Measurements from ENCODE around the gene SLC25A21. TPM values are rescaled to one million over a fixed set of nuclear protein-coding genes. Genes with fewer than 3 reads are reported as not detected.

Gene SLC25A21
- total RNA-seq, 4 donors from 2014 or later = 2.0 TPM; not detected in 3

GRCh38 chr14:37179896-37180502 is 7.6 kb upstream of the SLC25A21 start:
- Histone ChIP-seq H3K4me3 (no peak overlapping the region), H3K27me3 (no peaks in the 10 kb centered on the region), H3K4me1 (no peaks in the 10 kb centered on the region), H3K27ac (no peak overlapping the region), H3K9me3 (no peaks in the 10 kb centered on the region), H3K36me3 (no peaks in the 10 kb centered on the region)
- no peak for TF ChIP-seq POLR2A (IDR thresholded peaks at IDR 0.05)
- TF ChIP-seq POLR2AphosphoS5 (IDR thresholded peaks at IDR 0.05) = no peak
- no peak for TF ChIP-seq EP300 (IDR thresholded peaks at IDR 0.05)
- no peak for TF ChIP-seq CTCF (IDR thresholded peaks at IDR 0.05)
- DNase-seq (ENCODE audit: low spot score in 2 of 2) = no peak
- 91% methylated on average over 4 of the region's 4 CpGs for WGBS

- 69% methylated on average over 5 of the region's 5 CpGs for WGBS
- Histone ChIP-seq H3K27me3 (no peaks in the 10 kb centered on the region), H3K9me3 (no peaks in the 10 kb centered on the region), H3K4me3 (peak overlapping the region; percentile 63), H3K4me1 (peaks cover 15% of the 10 kb centered on the region), H3K36me3 (no peaks in the 10 kb centered on the region), H3K27ac (no peak overlapping the region)
- DNase-seq (ENCODE audit: low spot score in 2 of 2) = no peak
- TF ChIP-seq EP300 (IDR thresholded peaks at IDR 0.05) (no peak), POLR2AphosphoS5 (IDR thresholded peaks at IDR 0.05) (no peak), POLR2A (IDR thresholded peaks at IDR 0.05) (no peak), CTCF (IDR thresholded peaks at IDR 0.05) (no peak)
Observed at GRCh38 chr14:37172936-37173614, 669 bp upstream of the SLC25A21 start.

GRCh38 chr14:37171678-37172023 is 755 bp downstream of the SLC25A21 start:
- DNase-seq (ENCODE audit: low spot score in 2 of 2) = no peak
- WGBS = under 1% methylated on average over 6 of the region's 6 CpGs
- Histone ChIP-seq H3K4me3 (peak overlapping the region; percentile 63), H3K27ac (peak overlapping the region; percentile 66), H3K9me3 (no peaks in the 10 kb centered on the region), H3K27me3 (no peaks in the 10 kb centered on the region), H3K36me3 (no peaks in the 10 kb centered on the region), H3K4me1 (peaks cover 15% of the 10 kb centered on the region)
- TF ChIP-seq EP300 (IDR thresholded peaks at IDR 0.05) (no peak), POLR2A (IDR thresholded peaks at IDR 0.05) (no peak), POLR2AphosphoS5 (IDR thresholded peaks at IDR 0.05) (no peak), CTCF (IDR thresholded peaks at IDR 0.05) (no peak)

GRCh38 chr14:37170993-37171392 is 1.4 kb downstream of the SLC25A21 start:
- no peak for DNase-seq (ENCODE audit: low spot score in 2 of 2)
- H3K4me3 ChIP-seq = no peak overlapping the region
- H3K9me3 ChIP-seq = no peaks in the 10 kb centered on the region
- H3K27me3 ChIP-seq = no peaks in the 10 kb centered on the region
- H3K4me1 ChIP-seq = peaks cover 15% of the 10 kb centered on the region
- 72% methylated on average over 10 of the region's 10 CpGs for WGBS
- no peak overlapping the region for H3K27ac ChIP-seq
- no peaks in the 10 kb centered on the region for H3K36me3 ChIP-seq
- no peak for TF ChIP-seq CTCF (IDR thresholded peaks at IDR 0.05)
- no peak for TF ChIP-seq POLR2A (IDR thresholded peaks at IDR 0.05)
- no peak for TF ChIP-seq POLR2AphosphoS5 (IDR thresholded peaks at IDR 0.05)
- TF ChIP-seq EP300 (IDR thresholded peaks at IDR 0.05) = no peak

GRCh38 chr14:37170237-37170636 is 2.2 kb downstream of the SLC25A21 start:
- Histone ChIP-seq H3K27ac (no peak overlapping the region), H3K4me1 (peaks cover 15% of the 10 kb centered on the region), H3K27me3 (no peaks in the 10 kb centered on the region), H3K9me3 (no peaks in the 10 kb centered on the region), H3K36me3 (no peaks in the 10 kb centered on the region), H3K4me3 (no peak overlapping the region)
- WGBS = 85% methylated on average over 8 of the region's 8 CpGs
- TF ChIP-seq POLR2AphosphoS5 (IDR thresholded peaks at IDR 0.05) = no peak
- no peak for TF ChIP-seq CTCF (IDR thresholded peaks at IDR 0.05)
- no peak for TF ChIP-seq POLR2A (IDR thresholded peaks at IDR 0.05)
- no peak for TF ChIP-seq EP300 (IDR thresholded peaks at IDR 0.05)
- DNase-seq (ENCODE audit: low spot score in 2 of 2) = no peak

Data from suprapubic skin (tissue), 4 donors.